ENCODE measurements around the gene COA8.

GRCh38 chr14:103561381-103562178 is 1.2 kb upstream of the COA8 start:
- TF ChIP-seq CTCF (conservative IDR thresholded peaks at IDR 0.05; ENCODE audit: low read depth, low read length), result no peak
- TF ChIP-seq EZH2 (IDR thresholded peaks at IDR 0.05; ENCODE audit: low read length, unreplicated experiment), result no peak
- no peak for TF ChIP-seq EZH2phosphoT487 (IDR thresholded peaks at IDR 0.05; ENCODE audit: borderline replicate concordance, low read length)

All from PC-3 (cell line).